Keratinocyte (primary cell): ENCODE measurements around the gene CD93. TPM values are rescaled to one million over a fixed set of nuclear protein-coding genes. Genes with fewer than 3 reads are reported as not detected.

Experiments used
- DNase-seq: peaks from one replicate; pipeline ENCODE4 v3.0.0-alpha.2; 2011; ENCODE audit warnings: low read depth, missing footprints, low spot score
- FAIRE-seq: peaks from 2 replicates; lab custom pipeline; 2011; peaks lifted over from hg19 to GRCh38; lab: Jason Lieb, UNC
- H2AFZ ChIP-seq: 2 replicates; pipeline ENCODE4 v1.6.0; 2012; ENCODE audit warnings: low read length, control low read depth, inconsistent platforms; ENCODE audit not compliant: control insufficient read depth
- H3K27ac ChIP-seq: 2 replicates; pipeline ENCODE4 v1.5.1; 2011; ENCODE audit warnings: low read length; ENCODE audit not compliant: control insufficient read depth, insufficient read depth
- H3K27me3 ChIP-seq: 3 replicates; pipeline ENCODE4 v1.6.0; 2011; ENCODE audit warnings: low read length; ENCODE audit not compliant: control insufficient read depth, insufficient read depth; ENCODE audit errors: extremely low read depth
- H3K36me3 ChIP-seq, 2 experiments: 2 replicates in 1 of 2; 3 replicates in 1 of 2; pipeline ENCODE4 v1.5.1; 2011; ENCODE audit warnings: low read length in 2 of 2, mild to moderate bottlenecking in 1 of 2; ENCODE audit not compliant: control insufficient read depth in 2 of 2, insufficient read depth in 2 of 2; ENCODE audit errors: extremely low read depth in 1 of 2
- H3K4me1 ChIP-seq: 3 replicates; pipeline ENCODE4 v1.5.1; 2011; ENCODE audit warnings: low read length; ENCODE audit not compliant: control insufficient read depth, insufficient read depth; ENCODE audit errors: extremely low read depth
- H3K4me2 ChIP-seq: 3 replicates; pipeline ENCODE4 v1.6.0; 2011; ENCODE audit warnings: low read depth, low read length; ENCODE audit not compliant: control insufficient read depth, insufficient read depth; ENCODE audit errors: extremely low read depth
- H3K4me3 ChIP-seq, 3 experiments: fragments of 200-600 bp in 1 of 3; sonication (generic) in 1 of 3; 2 replicates in 2 of 3; 3 replicates in 1 of 3; pipeline ENCODE4 v1.5.1; 2011 to 2016; ENCODE audit warnings: low read length in 3 of 3, mild to moderate bottlenecking in 3 of 3, control low read depth in 2 of 3, inconsistent platforms in 1 of 3, low read depth in 1 of 3, mixed read lengths in 1 of 3, mixed run types in 1 of 3, moderate library complexity in 1 of 3; ENCODE audit not compliant: control insufficient read depth in 2 of 3, insufficient read depth in 2 of 3; ENCODE audit errors: extremely low read depth in 1 of 3
- H3K79me2 ChIP-seq: 2 replicates; pipeline ENCODE4 v1.6.0; 2012; ENCODE audit warnings: low read length; ENCODE audit not compliant: control insufficient read depth, insufficient read depth
- H3K9ac ChIP-seq: 3 replicates; pipeline ENCODE4 v1.6.0; 2011; ENCODE audit warnings: low read length; ENCODE audit not compliant: control insufficient read depth, insufficient read depth; ENCODE audit errors: extremely low read depth
- H3K9me1 ChIP-seq: 3 replicates; pipeline ENCODE4 v1.6.0; 2011; ENCODE audit warnings: low read length; ENCODE audit not compliant: control insufficient read depth, insufficient read depth; ENCODE audit errors: extremely low read depth
- H3K9me3 ChIP-seq: 2 replicates; pipeline ENCODE4 v1.5.1; 2012; ENCODE audit warnings: low read depth, low read length; ENCODE audit not compliant: control insufficient read depth
- H4K20me1 ChIP-seq: 3 replicates; pipeline ENCODE4 v1.6.0; 2011; ENCODE audit warnings: low read length; ENCODE audit not compliant: control insufficient read depth, insufficient read depth; ENCODE audit errors: extremely low read depth
- CTCF ChIP-seq, 3 experiments: IDR thresholded peaks in 1 of 3; conservative IDR thresholded peaks in 1 of 3; optimal IDR thresholded peaks in 1 of 3; 2 replicates in 2 of 3; 3 replicates in 1 of 3; pipeline versions ENCODE3 to v1.5.1; 2011; ENCODE audit warnings: low read length in 3 of 3, mild to moderate bottlenecking in 3 of 3, moderate library complexity in 2 of 3, control low read depth in 1 of 3, inconsistent platforms in 1 of 3; ENCODE audit not compliant: insufficient read depth in 2 of 3; ENCODE audit errors: extremely low read depth in 1 of 3
- EZH2 ChIP-seq: IDR thresholded peaks from one replicate; pipeline ENCODE4 v1.6.1; 2012; ENCODE audit warnings: inconsistent platforms, mild to moderate bottlenecking, low read length, moderate library complexity
- dilution Hi-C: fragments of 300-500 bp; cut with MboI; formaldehyde crosslinking; loops from one replicate; pipeline ENCODE4 v1.7.0; 2020; ENCODE audit warnings: low sequenced_read_pairs; ENCODE audit not compliant: extremely low pct_ligation_motif_present
- polyA plus RNA-seq, 5 experiments: library from polyadenylated mRNA; depleted of rRNA in 3 of 5; stranded (reverse) in 3 of 5; stranded (forward) in 1 of 5; unstranded in 1 of 5; fragments of >200 nt; gene quantifications; 1 replicate in 1 of 5; 2 replicates in 3 of 5; 3 replicates in 1 of 5; pipeline versions ENCODE4 v1.2.1 to v1.2.3, GENCODE V29; 2011 to 2012; ENCODE audit warnings: missing spikeins in 2 of 5, low read depth in 1 of 5, low replicate concordance in 1 of 5

The CD93 gene
- polyA plus RNA-seq, 1 donor (not counting 4 experiments of a cell fraction or from before 2014, with no cell fraction given), result not detected

GRCh38 chr20:23032056-23032749 lies 53.9 kb downstream of the CD93 start:
- dilution Hi-C loops, result loop anchor here (25.0 kb wide), 1 partner anchor 155 kb away; no protein-coding TSS in a partner anchor

DNA sequence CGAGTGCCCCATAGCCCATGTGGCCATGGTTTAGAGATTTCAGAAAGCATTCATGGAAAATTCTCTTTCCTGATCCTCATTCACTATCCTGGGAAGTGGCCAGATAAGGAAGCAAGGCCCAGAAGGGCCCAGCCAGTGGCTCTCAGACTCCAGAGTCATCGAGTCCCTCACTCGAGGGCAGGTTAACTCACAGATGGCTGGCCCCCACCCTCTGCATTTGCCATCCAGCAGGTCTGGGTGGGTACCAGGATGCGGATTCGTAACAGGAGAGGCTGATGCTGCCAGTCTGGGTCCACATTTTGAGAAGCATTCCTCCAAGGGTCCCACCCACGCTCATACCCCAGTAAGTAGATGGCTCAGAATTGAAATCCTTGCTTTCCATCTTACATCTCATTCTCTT lies 54.8 kb downstream of the CD93 start:
- Histone ChIP-seq H3K27me3 (peaks cover 23% of the 10 kb centered on the region), H3K79me2 (no peaks in the 10 kb centered on the region), H3K36me3 (no peaks in the 10 kb centered on the region), H3K27ac (no peak overlapping the region), H2AFZ (no peak overlapping the region), H3K4me1 (no peaks in the 10 kb centered on the region), H4K20me1 (no peaks in the 10 kb centered on the region), H3K9me1 (no peaks in the 10 kb centered on the region), H3K9me3 (no peaks in the 10 kb centered on the region), H3K4me2 (no peak overlapping the region), H3K4me3 (no peak overlapping the region), H3K9ac (no peak overlapping the region)
- dilution Hi-C loops, result loop anchor here (25.0 kb wide), 1 partner anchor 156 kb away; no protein-coding TSS in a partner anchor
- TF ChIP-seq EZH2, result no peak
- no peak for TF ChIP-seq CTCF (optimal IDR thresholded peaks at IDR 0.05 in 1 of 3, IDR thresholded peaks at IDR 0.05 in 1 of 3, conservative IDR thresholded peaks at IDR 0.05 in 1 of 3; ENCODE audit: extremely low read depth in 1 of 3, insufficient read depth in 2 of 3, low read length in 3 of 3)
- FAIRE-seq (no peak), DNase-seq (no peak)

More at GRCh38 chr20:23032056-23032749, 53.9 kb downstream of the CD93 start:
- Histone ChIP-seq H3K36me3 (no peaks in the 10 kb centered on the region), H2AFZ (no peak overlapping the region), H3K9ac (no peak overlapping the region), H3K27ac (no peak overlapping the region), H3K27me3 (peaks cover 31% of the 10 kb centered on the region), H3K9me3 (no peaks in the 10 kb centered on the region), H3K4me2 (no peak overlapping the region), H3K79me2 (no peaks in the 10 kb centered on the region), H3K4me3 (no peak overlapping the region), H3K4me1 (no peaks in the 10 kb centered on the region), H3K9me1 (no peaks in the 10 kb centered on the region), H4K20me1 (no peaks in the 10 kb centered on the region)
- DNase-seq (no peak), FAIRE-seq (no peak)
- TF ChIP-seq EZH2 (no peak), CTCF (optimal IDR thresholded peaks at IDR 0.05 in 1 of 3, IDR thresholded peaks at IDR 0.05 in 1 of 3, conservative IDR thresholded peaks at IDR 0.05 in 1 of 3; ENCODE audit: extremely low read depth in 1 of 3, insufficient read depth in 2 of 3, low read length in 3 of 3) (no peak)

Other genes with a start within 250 kb of the CD93 start
- not detected in 3 replicates for gene SSTR4, start 51.0 kb downstream of the CD93 start, polyA plus RNA-seq
- 2.1 to 6.2 TPM (median 4.7 TPM) in 3 replicates for gene THBD, start 36.7 kb downstream of the CD93 start, polyA plus RNA-seq